Mesendoderm (in vitro differentiated cells): Measurements from ENCODE around the gene MMD.

Experiments
- DNase-seq: peaks from one replicate; pipeline ENCODE4 v3.0.0; 2013
- H2AK5ac ChIP-seq: 2 replicates; pipeline ENCODE4 v1.6.1; 2013; ENCODE audit warnings: low read length, inconsistent platforms
- H2BK120ac ChIP-seq: 2 replicates; pipeline ENCODE4 v1.6.1; 2013; ENCODE audit warnings: low read depth, mild to moderate bottlenecking, low read length, moderate library complexity, mixed read lengths
- H2BK15ac ChIP-seq: replicated peaks from 2 replicates; pipeline ENCODE4 v1.6.1; 2013; ENCODE audit warnings: low read depth, mild to moderate bottlenecking, moderate library complexity
- H2BK5ac ChIP-seq: 2 replicates; pipeline ENCODE4 v1.6.1; 2013; ENCODE audit warnings: low read length, inconsistent platforms
- H3K18ac ChIP-seq: 2 replicates; pipeline ENCODE4 v1.6.1; 2013; ENCODE audit warnings: mild to moderate bottlenecking, low read length, mixed read lengths
- H3K23ac ChIP-seq: one replicate; pipeline ENCODE4 v1.6.1; 2013; ENCODE audit warnings: low read length
- H3K27ac ChIP-seq: 2 replicates; pipeline ENCODE4 v1.5.1; 2013; ENCODE audit warnings: low read depth, mild to moderate bottlenecking, inconsistent platforms, low read length, moderate library complexity
- H3K27me3 ChIP-seq: 2 replicates; pipeline ENCODE4 v1.6.1; 2013; ENCODE audit warnings: low read length, control low read depth, mild to moderate bottlenecking, inconsistent platforms; ENCODE audit not compliant: insufficient read depth, poor library complexity
- H3K36me3 ChIP-seq: 2 replicates; pipeline ENCODE4 v1.6.1; 2013; ENCODE audit warnings: low read length, inconsistent platforms; ENCODE audit not compliant: control insufficient read depth, insufficient read depth
- H3K4ac ChIP-seq: one replicate; pipeline ENCODE4 v1.6.1; 2013; ENCODE audit warnings: low read depth, mild to moderate bottlenecking, low read length, moderate library complexity
- H3K4me1 ChIP-seq: 2 replicates; pipeline ENCODE4 v1.6.1; 2013; ENCODE audit warnings: low read depth, low read length, inconsistent platforms; ENCODE audit not compliant: control insufficient read depth
- H3K4me2 ChIP-seq: 2 replicates; pipeline ENCODE4 v1.6.1; 2013; ENCODE audit warnings: low read length
- H3K4me3 ChIP-seq: 2 replicates; pipeline ENCODE4 v1.5.1; 2013; ENCODE audit warnings: mild to moderate bottlenecking, low read length
- H3K56ac ChIP-seq: one replicate; pipeline ENCODE4 v1.6.1; 2013; ENCODE audit warnings: low read length
- H3K79me1 ChIP-seq: 2 replicates; pipeline ENCODE4 v1.6.1; 2013; ENCODE audit warnings: low read length, inconsistent platforms
- H3K79me2 ChIP-seq: 2 replicates; pipeline ENCODE4 v1.6.1; 2013; ENCODE audit warnings: mild to moderate bottlenecking, low read length; ENCODE audit not compliant: control insufficient read depth, insufficient read depth
- H3K9ac ChIP-seq: 2 replicates; pipeline ENCODE4 v1.6.1; 2013; ENCODE audit warnings: low read length, inconsistent platforms
- H4K5ac ChIP-seq: one replicate; pipeline ENCODE4 v1.6.1; 2013; ENCODE audit warnings: low read length
- H4K8ac ChIP-seq: one replicate; pipeline ENCODE4 v1.6.1; 2013; ENCODE audit warnings: low read depth, mild to moderate bottlenecking, control low read depth, low read length, moderate library complexity
- WGBS: extraction: QIAGEN DNeasy Blood & Tissue Kit; methylation state at CpG from one replicate; pipeline ENCODE4 v1.1.7; 2013; ENCODE audit warnings: low lambda C conversion rate, missing lambda C conversion rate; ENCODE audit not compliant: insufficient coverage; ENCODE audit errors: extremely low coverage; 5-methylcytosine and 5-hydroxymethylcytosine counted together

Gene MMD

GRCh38 chr17:55384643-55385232, 36.9 kb downstream of the MMD start:
- no CpG with 5 or more reads among the region's 10 CpGs for WGBS
- no peak overlapping the region for H3K4me2 ChIP-seq
- H2AK5ac ChIP-seq: no peak overlapping the region
- H3K79me1 ChIP-seq: no peaks in the 10 kb centered on the region
- no peaks in the 10 kb centered on the region for H3K4me1 ChIP-seq
- no peak overlapping the region for H3K18ac ChIP-seq
- no peak overlapping the region for H3K9ac ChIP-seq
- no peak for DNase-seq
- no peak overlapping the region for H2BK15ac ChIP-seq
- H3K79me2 ChIP-seq: no peaks in the 10 kb centered on the region
- H3K4me3 ChIP-seq: no peak overlapping the region
- no peak overlapping the region for H3K4ac ChIP-seq
- H3K56ac ChIP-seq: no peak overlapping the region
- no peak overlapping the region for H3K23ac ChIP-seq
- H4K5ac ChIP-seq: no peak overlapping the region
- no peak overlapping the region for H2BK5ac ChIP-seq
- no peak overlapping the region for H2BK120ac ChIP-seq
- H3K36me3 ChIP-seq: no peaks in the 10 kb centered on the region
- no peaks in the 10 kb centered on the region for H3K27me3 ChIP-seq
- no peak overlapping the region for H4K8ac ChIP-seq
- H3K27ac ChIP-seq: no peak overlapping the region

- no peak overlapping the region for H3K27ac ChIP-seq
- H3K4me2 ChIP-seq: no peak overlapping the region
- no peak overlapping the region for H2BK120ac ChIP-seq
- no peaks in the 10 kb centered on the region for H3K27me3 ChIP-seq
- no peak overlapping the region for H3K23ac ChIP-seq
- no peak overlapping the region for H3K4ac ChIP-seq
- no CpG with 5 or more reads among the region's 7 CpGs for WGBS
- H3K79me2 ChIP-seq: no peaks in the 10 kb centered on the region
- no peaks in the 10 kb centered on the region for H3K4me1 ChIP-seq
- H3K56ac ChIP-seq: no peak overlapping the region
- no peak overlapping the region for H2BK15ac ChIP-seq
- no peak overlapping the region for H2BK5ac ChIP-seq
- no peaks in the 10 kb centered on the region for H3K79me1 ChIP-seq
- no peak overlapping the region for H3K4me3 ChIP-seq
- H4K5ac ChIP-seq: no peak overlapping the region
- H2AK5ac ChIP-seq: no peak overlapping the region
- no peak overlapping the region for H3K9ac ChIP-seq
- H3K36me3 ChIP-seq: no peaks in the 10 kb centered on the region
- no peak for DNase-seq
- no peak overlapping the region for H4K8ac ChIP-seq
- H3K18ac ChIP-seq: no peak overlapping the region
Observed at GRCh38 chr17:55383771-55384642, 37.6 kb downstream of the MMD start.

DNA sequence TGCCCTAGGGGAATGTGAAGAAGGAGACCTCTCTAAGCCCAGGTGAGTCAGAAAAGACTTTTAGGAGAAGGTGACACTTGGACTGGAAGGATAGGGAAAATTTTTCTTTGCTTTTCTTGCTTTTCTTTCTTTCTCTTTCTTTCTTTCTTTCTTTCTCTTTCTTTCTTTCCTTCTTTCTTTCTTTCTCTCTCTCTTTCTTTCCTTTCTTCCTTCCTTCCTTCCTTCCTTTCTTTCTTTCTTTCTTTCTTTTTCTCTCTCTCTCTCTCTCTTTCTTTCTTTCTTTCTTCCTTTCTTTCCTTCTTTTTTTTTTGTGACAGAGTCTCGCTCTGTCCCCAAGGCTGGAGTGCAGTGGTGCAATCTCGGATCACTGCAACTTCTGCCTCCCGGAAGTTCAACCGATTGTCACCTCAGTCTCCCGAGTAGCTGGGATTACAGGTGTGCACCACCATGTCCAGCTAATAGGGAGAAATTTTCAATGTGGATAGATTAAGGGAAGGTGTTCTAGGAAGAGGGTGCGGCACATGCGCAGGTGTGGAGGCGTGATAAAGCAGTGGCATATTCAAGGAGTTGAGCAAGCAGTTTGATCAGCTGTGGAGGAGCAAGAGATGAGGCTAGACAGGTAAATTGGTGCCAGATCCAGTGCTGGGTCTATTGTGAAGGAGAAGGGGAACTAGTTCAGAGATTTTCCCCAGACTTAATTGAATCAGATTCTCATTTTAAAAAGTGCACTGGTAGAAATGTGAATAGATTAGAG, 40.4 kb downstream of the MMD start:
- WGBS: no CpG with 5 or more reads among the region's 8 CpGs
- no peak overlapping the region for H3K56ac ChIP-seq

GRCh38 chr17:55377671-55378275, 43.9 kb downstream of the MMD start:
- Histone ChIP-seq H4K8ac (no peak overlapping the region), H2AK5ac (no peak overlapping the region), H3K56ac (no peak overlapping the region), H4K5ac (no peak overlapping the region), H3K4ac (no peak overlapping the region), H3K36me3 (no peaks in the 10 kb centered on the region), H3K4me1 (no peaks in the 10 kb centered on the region), H3K27me3 (no peaks in the 10 kb centered on the region), H2BK5ac (no peak overlapping the region), H2BK15ac (no peak overlapping the region), H3K79me1 (no peaks in the 10 kb centered on the region), H3K4me2 (no peak overlapping the region), H3K9ac (no peak overlapping the region), H3K79me2 (no peaks in the 10 kb centered on the region), H3K4me3 (no peak overlapping the region), H3K27ac (no peak overlapping the region), H3K23ac (no peak overlapping the region), H2BK120ac (no peak overlapping the region), H3K18ac (no peak overlapping the region)
- WGBS: no CpG with 5 or more reads among the region's 6 CpGs
- DNase-seq: no peak

More for the DNA sequence above, 40.4 kb downstream of the MMD start:
- Histone ChIP-seq H3K4ac (no peak overlapping the region), H3K4me3 (no peak overlapping the region), H3K27me3 (no peaks in the 10 kb centered on the region), H3K79me1 (no peaks in the 10 kb centered on the region), H3K4me1 (no peaks in the 10 kb centered on the region), H2BK120ac (no peak overlapping the region), H3K79me2 (no peaks in the 10 kb centered on the region), H3K36me3 (no peaks in the 10 kb centered on the region), H3K23ac (no peak overlapping the region), H3K27ac (no peak overlapping the region), H3K9ac (no peak overlapping the region), H4K5ac (no peak overlapping the region), H3K4me2 (no peak overlapping the region), H3K18ac (no peak overlapping the region), H2AK5ac (no peak overlapping the region), H4K8ac (no peak overlapping the region), H2BK5ac (no peak overlapping the region), H2BK15ac (no peak overlapping the region)
- DNase-seq: no peak

GRCh38 chr17:55368706-55369105, 52.9 kb downstream of the MMD start:
- Histone ChIP-seq H2BK120ac (no peak overlapping the region), H2AK5ac (no peak overlapping the region), H4K5ac (no peak overlapping the region), H3K56ac (no peak overlapping the region), H3K4me1 (no peaks in the 10 kb centered on the region), H4K8ac (no peak overlapping the region), H3K4ac (no peak overlapping the region), H3K36me3 (no peaks in the 10 kb centered on the region), H3K23ac (no peak overlapping the region), H2BK5ac (no peak overlapping the region), H3K18ac (no peak overlapping the region), H3K4me2 (no peak overlapping the region), H3K79me1 (no peaks in the 10 kb centered on the region), H3K27ac (no peak overlapping the region), H3K4me3 (no peak overlapping the region), H3K9ac (no peak overlapping the region), H3K27me3 (no peaks in the 10 kb centered on the region), H3K79me2 (no peaks in the 10 kb centered on the region), H2BK15ac (no peak overlapping the region)
- no CpG with 5 or more reads among the region's 3 CpGs for whole genome bisulfite sequencing
- DNase-seq: no peak
